PFSK-1 (cell line): ENCODE results near the gene OBI1.

Source experiments
- FOXP2 ChIP-seq: optimal IDR thresholded peaks from 2 replicates; pipeline ENCODE3; 2011; ENCODE audit warnings: borderline replicate concordance, control low read depth, inconsistent platforms; ENCODE audit not compliant: insufficient read depth; ENCODE audit errors: extremely low read length, extremely low read depth
- POLR2AphosphoS5 ChIP-seq: IDR thresholded peaks from 2 replicates; pipeline ENCODE4 v1.6.1; 2012; ENCODE audit warnings: low read depth, mild to moderate bottlenecking, control low read depth, low read length, moderate library complexity
- SIN3A ChIP-seq: IDR thresholded peaks from 2 replicates; pipeline ENCODE4 v1.6.1; 2012; ENCODE audit warnings: mild to moderate bottlenecking, low read length, moderate library complexity, borderline replicate concordance; ENCODE audit not compliant: insufficient read depth
- TAF1 ChIP-seq: IDR thresholded peaks from 2 replicates; pipeline ENCODE4 v1.6.1; 2012; ENCODE audit warnings: low read length, control low read depth, borderline replicate concordance; ENCODE audit not compliant: insufficient read depth
- TF ChIP-seq, protein P1 (sequence below), 2 experiments: IDR thresholded peaks; 2 replicates each; pipeline versions ENCODE4 v1.6.1 to v1.8.0; 2011 to 2012; ENCODE audit warnings: low read depth in 2 of 2, low read length in 2 of 2, control low read depth in 1 of 2, inconsistent platforms in 1 of 2, mild to moderate bottlenecking in 1 of 2, moderate library complexity in 1 of 2; ENCODE audit not compliant: insufficient read depth in 1 of 2

The OBI1 gene

GRCh38 chr13:78587395-78587794 is 71.6 kb downstream of the OBI1 start:
- TF ChIP-seq SIN3A, result no peak
- no peak for TF ChIP-seq POLR2AphosphoS5
- no peak for TF ChIP-seq TAF1
- TF ChIP-seq, protein P1, sequence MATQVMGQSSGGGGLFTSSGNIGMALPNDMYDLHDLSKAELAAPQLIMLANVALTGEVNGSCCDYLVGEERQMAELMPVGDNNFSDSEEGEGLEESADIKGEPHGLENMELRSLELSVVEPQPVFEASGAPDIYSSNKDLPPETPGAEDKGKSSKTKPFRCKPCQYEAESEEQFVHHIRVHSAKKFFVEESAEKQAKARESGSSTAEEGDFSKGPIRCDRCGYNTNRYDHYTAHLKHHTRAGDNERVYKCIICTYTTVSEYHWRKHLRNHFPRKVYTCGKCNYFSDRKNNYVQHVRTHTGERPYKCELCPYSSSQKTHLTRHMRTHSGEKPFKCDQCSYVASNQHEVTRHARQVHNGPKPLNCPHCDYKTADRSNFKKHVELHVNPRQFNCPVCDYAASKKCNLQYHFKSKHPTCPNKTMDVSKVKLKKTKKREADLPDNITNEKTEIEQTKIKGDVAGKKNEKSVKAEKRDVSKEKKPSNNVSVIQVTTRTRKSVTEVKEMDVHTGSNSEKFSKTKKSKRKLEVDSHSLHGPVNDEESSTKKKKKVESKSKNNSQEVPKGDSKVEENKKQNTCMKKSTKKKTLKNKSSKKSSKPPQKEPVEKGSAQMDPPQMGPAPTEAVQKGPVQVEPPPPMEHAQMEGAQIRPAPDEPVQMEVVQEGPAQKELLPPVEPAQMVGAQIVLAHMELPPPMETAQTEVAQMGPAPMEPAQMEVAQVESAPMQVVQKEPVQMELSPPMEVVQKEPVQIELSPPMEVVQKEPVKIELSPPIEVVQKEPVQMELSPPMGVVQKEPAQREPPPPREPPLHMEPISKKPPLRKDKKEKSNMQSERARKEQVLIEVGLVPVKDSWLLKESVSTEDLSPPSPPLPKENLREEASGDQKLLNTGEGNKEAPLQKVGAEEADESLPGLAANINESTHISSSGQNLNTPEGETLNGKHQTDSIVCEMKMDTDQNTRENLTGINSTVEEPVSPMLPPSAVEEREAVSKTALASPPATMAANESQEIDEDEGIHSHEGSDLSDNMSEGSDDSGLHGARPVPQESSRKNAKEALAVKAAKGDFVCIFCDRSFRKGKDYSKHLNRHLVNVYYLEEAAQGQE (IDR thresholded peaks at IDR 0.05; ENCODE audit: insufficient read depth in 1 of 2, low read depth in 2 of 2, low read length in 2 of 2), result no peak
- no peak for TF ChIP-seq FOXP2

DNA sequence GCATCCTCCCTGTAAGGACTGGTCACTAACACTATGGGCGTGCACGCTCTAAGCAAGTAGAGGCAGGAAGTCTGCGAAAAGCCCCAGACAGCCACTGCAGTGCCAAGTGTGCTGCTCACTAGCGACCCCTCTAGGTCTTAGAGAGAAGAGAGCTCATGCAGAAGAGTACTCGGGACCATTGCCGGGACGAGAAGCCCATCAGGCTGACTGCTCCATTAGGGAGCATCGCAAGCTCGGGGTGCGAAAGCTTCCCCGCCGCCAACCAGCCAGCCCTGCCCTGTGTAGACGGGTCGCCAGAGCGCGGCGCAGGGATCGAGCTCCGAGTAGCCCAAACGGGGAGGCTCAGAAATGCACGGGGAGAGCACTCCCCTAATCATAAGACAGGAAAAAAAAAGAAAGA is 72.2 kb downstream of the OBI1 start:
- TF ChIP-seq, protein P1 (IDR thresholded peaks at IDR 0.05; ENCODE audit: insufficient read depth in 1 of 2, low read depth in 2 of 2, low read length in 2 of 2), result no peak
- TF ChIP-seq POLR2AphosphoS5 (no peak), FOXP2 (no peak), SIN3A (no peak), TAF1 (no peak)

GRCh38 chr13:78576261-78576660 is 82.7 kb downstream of the OBI1 start:
- no peak for TF ChIP-seq TAF1
- TF ChIP-seq POLR2AphosphoS5, result no peak
- TF ChIP-seq FOXP2, result no peak
- TF ChIP-seq, protein P1 (IDR thresholded peaks at IDR 0.05; ENCODE audit: insufficient read depth in 1 of 2, low read depth in 2 of 2, low read length in 2 of 2), result no peak
- no peak for TF ChIP-seq SIN3A

- TF ChIP-seq TAF1 (no peak), FOXP2 (no peak), SIN3A (no peak), POLR2AphosphoS5 (no peak)
- TF ChIP-seq, protein P1 (IDR thresholded peaks at IDR 0.05; ENCODE audit: insufficient read depth in 1 of 2, low read depth in 2 of 2, low read length in 2 of 2), result no peak
These were observed 86.5 kb downstream of the OBI1 start for GRCh38 chr13:78572459-78572858.

GRCh38 chr13:78569029-78569428 is 89.9 kb downstream of the OBI1 start:
- no peak for TF ChIP-seq POLR2AphosphoS5
- no peak for TF ChIP-seq TAF1
- TF ChIP-seq FOXP2, result no peak
- TF ChIP-seq, protein P1 (IDR thresholded peaks at IDR 0.05; ENCODE audit: insufficient read depth in 1 of 2, low read depth in 2 of 2, low read length in 2 of 2), result no peak
- no peak for TF ChIP-seq SIN3A
